ENCODE results near the gene SDK1.

SDK1 gene

GRCh38 chr7:4170997-4171786 is 870.1 kb downstream of the SDK1 start:
- no peak for DNase-seq

- no peak for DNase-seq
Measured at GRCh38 chr7:4172883-4173282, 871.8 kb downstream of the SDK1 start.

- no peak for DNase-seq
Measured at GRCh38 chr7:4173615-4174014, 872.6 kb downstream of the SDK1 start.

- no peak for DNase-seq
Measured at GRCh38 chr7:4174016-4174415, 873.0 kb downstream of the SDK1 start.

- DNase-seq: no peak
Measured at GRCh38 chr7:4174451-4174850, 873.4 kb downstream of the SDK1 start.

- DNase-seq: no peak
Measured at GRCh38 chr7:4174884-4175283, 873.8 kb downstream of the SDK1 start.

- DNase-seq: no peak
Measured at GRCh38 chr7:4175346-4175973, 874.4 kb downstream of the SDK1 start.

- no peak for DNase-seq
Measured at GRCh38 chr7:4177001-4177400, 875.9 kb downstream of the SDK1 start.

- no peak for DNase-seq
Measured at GRCh38 chr7:4178416-4178815, 877.4 kb downstream of the SDK1 start.

- DNase-seq: no peak
Measured at GRCh38 chr7:4178916-4179687, 878.0 kb downstream of the SDK1 start.

- DNase-seq: no peak
Measured at GRCh38 chr7:4179688-4180380, 878.8 kb downstream of the SDK1 start.

- DNase-seq: no peak
Measured at GRCh38 chr7:4181446-4181845, 880.4 kb downstream of the SDK1 start.

- DNase-seq: no peak
Measured at GRCh38 chr7:4182605-4183300, 881.7 kb downstream of the SDK1 start.

GRCh38 chr7:4184653-4185052 is 883.6 kb downstream of the SDK1 start:
- DNase-seq: no peak

GRCh38 chr7:4185136-4185535 is 884.1 kb downstream of the SDK1 start:
- DNase-seq: no peak

GRCh38 chr7:4185721-4186512 is 884.9 kb downstream of the SDK1 start:
- DNase-seq: no peak

- no peak for DNase-seq
Measured at GRCh38 chr7:4186513-4186780, 885.4 kb downstream of the SDK1 start.

GRCh38 chr7:4188651-4189050 is 887.6 kb downstream of the SDK1 start:
- DNase-seq: no peak

- peak; percentile 53 to 57 for DNase-seq
Measured at GRCh38 chr7:4189131-4189570, 888.1 kb downstream of the SDK1 start.

- DNase-seq: no peak
Measured at GRCh38 chr7:4190010-4190981, 889.2 kb downstream of the SDK1 start.

GRCh38 chr7:4191046-4191445 is 890.0 kb downstream of the SDK1 start:
- DNase-seq: no peak

Measured in hippocampal formation (tissue), 2 donors.